Activated naive CD4-positive, alpha-beta T cell treated with anti-CD3 and anti-CD28 coated beads, Interleukin-2, amount 50 U/mL, for 24 hours (primary cell): ENCODE results near the gene AMZ2.
A peak's percentile ranks its signal among the peaks of the same experiment; 100 is the strongest.
"Not testable (repeated sequence)": the region's sequence is repeated elsewhere in the genome, so short reads cannot be mapped to it uniquely, and the experiment has no call there.

Experiments used
- H3K27ac Mint-ChIP-seq: one replicate; pipeline ENCODE4 v1.8.0; 2021; ENCODE audit warnings: mild to moderate bottlenecking, mixed read lengths
- H3K27me3 Mint-ChIP-seq: one replicate; pipeline ENCODE4 v1.8.0; 2021; ENCODE audit warnings: mixed read lengths
- H3K36me3 Mint-ChIP-seq: one replicate; pipeline ENCODE4 v1.8.0; 2021; ENCODE audit warnings: mixed read lengths
- H3K4me1 Mint-ChIP-seq: one replicate; pipeline ENCODE4 v1.8.0; 2021; ENCODE audit warnings: mixed read lengths
- H3K4me3 Mint-ChIP-seq: one replicate; pipeline ENCODE4 v1.8.0; 2021; ENCODE audit warnings: mild to moderate bottlenecking, mixed read lengths
- H3K9me3 Mint-ChIP-seq: one replicate; pipeline ENCODE4 v1.8.0; 2021; ENCODE audit warnings: mixed read lengths

The AMZ2 gene

GRCh38 chr17:68257934-68258333, 10.1 kb downstream of the AMZ2 start:
- no peaks in the 10 kb centered on the region for H3K27me3 Mint-ChIP-seq
- peaks cover 84% of the 10 kb centered on the region for H3K4me1 Mint-ChIP-seq
- H3K27ac Mint-ChIP-seq: peak overlapping the region; percentile 95
- H3K9me3 Mint-ChIP-seq: no peaks in the 10 kb centered on the region
- H3K4me3 Mint-ChIP-seq: peak overlapping the region; percentile 62
- H3K36me3 Mint-ChIP-seq: peaks cover 18% of the 10 kb centered on the region

GRCh38 chr17:68258890-68259647, 11.2 kb downstream of the AMZ2 start:
- H3K4me3 Mint-ChIP-seq: peak overlapping the region; percentile 77
- H3K36me3 Mint-ChIP-seq: peaks cover 15% of the 10 kb centered on the region
- H3K27ac Mint-ChIP-seq: peak overlapping the region; percentile 94
- H3K4me1 Mint-ChIP-seq: peaks cover 78% of the 10 kb centered on the region
- not testable (repeated sequence) for H3K9me3 Mint-ChIP-seq, H3K27me3 Mint-ChIP-seq

GRCh38 chr17:68259648-68259951, 11.8 kb downstream of the AMZ2 start:
- H3K36me3 Mint-ChIP-seq: peaks cover 13% of the 10 kb centered on the region
- not testable (repeated sequence) for H3K27me3 Mint-ChIP-seq, H3K9me3 Mint-ChIP-seq
- H3K4me1 Mint-ChIP-seq: peaks cover 72% of the 10 kb centered on the region
- H3K4me3 Mint-ChIP-seq: peak overlapping the region; percentile 77
- peak overlapping the region; percentile 89 for H3K27ac Mint-ChIP-seq

GRCh38 chr17:68260051-68260762, 12.4 kb downstream of the AMZ2 start:
- Mint-ChIP-seq H3K4me1 (peaks cover 66% of the 10 kb centered on the region), H3K4me3 (peak overlapping the region; percentile 77), H3K27ac (peak overlapping the region; percentile 89), H3K36me3 (peaks cover 10% of the 10 kb centered on the region), H3K9me3 (no peaks in the 10 kb centered on the region), H3K27me3 (no peaks in the 10 kb centered on the region)

GRCh38 chr17:68262467-68262866, 14.6 kb downstream of the AMZ2 start:
- H3K4me3 Mint-ChIP-seq, H3K9me3 Mint-ChIP-seq, H3K36me3 Mint-ChIP-seq, H3K27me3 Mint-ChIP-seq, H3K27ac Mint-ChIP-seq: not testable (repeated sequence)
- H3K4me1 Mint-ChIP-seq: peaks cover 46% of the 10 kb centered on the region

- not testable (repeated sequence) for H3K27me3 Mint-ChIP-seq, H3K36me3 Mint-ChIP-seq, H3K9me3 Mint-ChIP-seq
- Mint-ChIP-seq H3K4me1 (peaks cover 42% of the 10 kb centered on the region), H3K27ac (peak overlapping the region; percentile 61), H3K4me3 (peak overlapping the region; percentile 15)
These were observed 15.3 kb downstream of the AMZ2 start for GRCh38 chr17:68263101-68263681.

GRCh38 chr17:68265833-68266232, 18.0 kb downstream of the AMZ2 start:
- H3K27ac Mint-ChIP-seq, H3K36me3 Mint-ChIP-seq, H3K9me3 Mint-ChIP-seq, H3K27me3 Mint-ChIP-seq, H3K4me3 Mint-ChIP-seq: not testable (repeated sequence)
- peaks cover 22% of the 10 kb centered on the region for H3K4me1 Mint-ChIP-seq

- no peaks in the 10 kb centered on the region for H3K27me3 Mint-ChIP-seq
- H3K36me3 Mint-ChIP-seq: peaks cover 18% of the 10 kb centered on the region
- no peaks in the 10 kb centered on the region for H3K4me1 Mint-ChIP-seq
- no peaks in the 10 kb centered on the region for H3K9me3 Mint-ChIP-seq
- no peak overlapping the region for H3K4me3 Mint-ChIP-seq
- H3K27ac Mint-ChIP-seq: no peak overlapping the region
These were observed 25.9 kb downstream of the AMZ2 start for GRCh38 chr17:68273722-68274121.

- not testable (repeated sequence) for H3K27ac Mint-ChIP-seq, H3K9me3 Mint-ChIP-seq, H3K4me3 Mint-ChIP-seq, H3K27me3 Mint-ChIP-seq
- Mint-ChIP-seq H3K36me3 (peaks cover 26% of the 10 kb centered on the region), H3K4me1 (peaks cover 11% of the 10 kb centered on the region)
These were observed 28.5 kb downstream of the AMZ2 start for GRCh38 chr17:68276339-68276738.

GRCh38 chr17:68277807-68278206, 30.0 kb downstream of the AMZ2 start:
- H3K4me1 Mint-ChIP-seq: peaks cover 11% of the 10 kb centered on the region
- no peaks in the 10 kb centered on the region for H3K27me3 Mint-ChIP-seq
- H3K9me3 Mint-ChIP-seq: no peaks in the 10 kb centered on the region
- H3K4me3 Mint-ChIP-seq: no peak overlapping the region
- peaks cover 21% of the 10 kb centered on the region for H3K36me3 Mint-ChIP-seq
- H3K27ac Mint-ChIP-seq: no peak overlapping the region

GRCh38 chr17:68281965-68282364, 34.1 kb downstream of the AMZ2 start:
- peaks cover 16% of the 10 kb centered on the region for H3K36me3 Mint-ChIP-seq
- H3K27me3 Mint-ChIP-seq, H3K4me3 Mint-ChIP-seq, H3K9me3 Mint-ChIP-seq, H3K27ac Mint-ChIP-seq: not testable (repeated sequence)
- peaks cover 21% of the 10 kb centered on the region for H3K4me1 Mint-ChIP-seq

- Mint-ChIP-seq H3K4me3 (peak overlapping the region; percentile 99), H3K9me3 (no peaks in the 10 kb centered on the region), H3K36me3 (no peaks in the 10 kb centered on the region), H3K4me1 (peaks cover 51% of the 10 kb centered on the region), H3K27ac (peak overlapping the region; percentile 23), H3K27me3 (no peaks in the 10 kb centered on the region)
These were observed 40.5 kb downstream of the AMZ2 start for GRCh38 chr17:68288375-68288774.

GRCh38 chr17:68288804-68289203, 41.0 kb downstream of the AMZ2 start:
- Mint-ChIP-seq H3K36me3 (no peaks in the 10 kb centered on the region), H3K27ac (peak overlapping the region; percentile 68), H3K4me1 (peaks cover 51% of the 10 kb centered on the region), H3K27me3 (no peaks in the 10 kb centered on the region), H3K4me3 (peak overlapping the region; percentile 99), H3K9me3 (no peaks in the 10 kb centered on the region)

- Mint-ChIP-seq H3K4me3 (peak overlapping the region; percentile 99), H3K9me3 (no peaks in the 10 kb centered on the region), H3K36me3 (no peaks in the 10 kb centered on the region), H3K4me1 (peaks cover 57% of the 10 kb centered on the region), H3K27ac (peak overlapping the region; percentile 83), H3K27me3 (no peaks in the 10 kb centered on the region)
These were observed 41.6 kb downstream of the AMZ2 start for GRCh38 chr17:68289473-68289872.

GRCh38 chr17:68289936-68290267, 42.1 kb downstream of the AMZ2 start:
- Mint-ChIP-seq H3K27me3 (no peaks in the 10 kb centered on the region), H3K27ac (peak overlapping the region; percentile 83), H3K9me3 (no peaks in the 10 kb centered on the region)

GRCh38 chr17:68290268-68290954, 42.6 kb downstream of the AMZ2 start:
- peak overlapping the region; percentile 99 for H3K27ac Mint-ChIP-seq
- H3K4me3 Mint-ChIP-seq: peak overlapping the region; percentile 99
- H3K27me3 Mint-ChIP-seq: no peaks in the 10 kb centered on the region
- H3K36me3 Mint-ChIP-seq: peaks cover 2% of the 10 kb centered on the region
- H3K4me1 Mint-ChIP-seq: peaks cover 59% of the 10 kb centered on the region
- H3K9me3 Mint-ChIP-seq: no peaks in the 10 kb centered on the region

More at GRCh38 chr17:68289936-68290267, 42.1 kb downstream of the AMZ2 start:
- Mint-ChIP-seq H3K4me3 (peak overlapping the region; percentile 99), H3K36me3 (peaks cover 1% of the 10 kb centered on the region), H3K4me1 (peaks cover 57% of the 10 kb centered on the region)
